Stomach (tissue), 9 donors: ENCODE results near the gene ROBO1. TPM values are rescaled to one million over a fixed set of nuclear protein-coding genes. Genes with fewer than 3 reads are reported as not detected.

Source experiments
- DNase-seq, 2 donors: peaks; one replicate each; pipeline versions ENCODE4 v3.0.0 to v3.0.0-alpha.2; 2013 to 2019
- H3K27ac ChIP-seq, 5 donors: fragments of 200-600 bp in 4 of 5; sonication (generic) in 4 of 5; one replicate each; pipeline ENCODE4 v1.5.1; 2013 to 2019; ENCODE audit warnings: mild to moderate bottlenecking in 1 of 5, moderate library complexity in 1 of 5
- H3K27me3 ChIP-seq, 3 donors: fragments of 200-600 bp; sonication (generic); one replicate each; pipeline ENCODE4 v1.5.1; 2017 to 2019; ENCODE audit warnings: mixed run types in 1 of 3
- H3K36me3 ChIP-seq, 4 donors: fragments of 200-600 bp; sonication (generic); 1 replicate in 3 of 4; 2 replicates in 1 of 4; pipeline ENCODE4 v1.5.1; 2016 to 2019
- H3K4me1 ChIP-seq, 4 donors: fragments of 200-600 bp; sonication (generic); one replicate each; pipeline ENCODE4 v1.5.1; 2016 to 2019
- H3K4me3 ChIP-seq, 4 donors: fragments of 200-600 bp; sonication (generic) in 3 of 4; one replicate each; pipeline ENCODE4 v1.5.1; 2016 to 2019; ENCODE audit warnings: mild to moderate bottlenecking in 1 of 4
- H3K9me3 ChIP-seq, 4 donors: fragments of 200-600 bp; sonication (generic); one replicate each; pipeline ENCODE4 v1.5.1; 2016 to 2019
- EP300 ChIP-seq: sonication (generic); formaldehyde crosslinking; IDR thresholded peaks from one replicate; pipeline ENCODE4 v1.6.1; 2017; ENCODE audit warnings: antibody characterized with exemption
- POLR2A ChIP-seq, 4 donors: fragments of 450-650 bp; IDR thresholded peaks; one replicate each; pipeline ENCODE4 v1.6.1; 2016; ENCODE audit warnings: antibody characterized with exemption in 4 of 4, control low read depth in 2 of 4, mild to moderate bottlenecking in 1 of 4, moderate library complexity in 1 of 4
- POLR2AphosphoS5 ChIP-seq, 3 donors: sonication (generic); formaldehyde crosslinking; IDR thresholded peaks; one replicate each; pipeline ENCODE4 v1.6.1; 2016; ENCODE audit warnings: antibody characterized with exemption in 3 of 3
- WGBS, 5 donors: extraction: QIAGEN DNeasy Blood & Tissue Kit in 3 of 5; methylation state at CpG; one replicate each; pipeline versions ENCODE4 v1.1.5 to v1.1.7; 2013 to 2018; 5-methylcytosine and 5-hydroxymethylcytosine counted together
- intact Hi-C: fragments of 100-400 bp; cut with DNase I; formaldehyde crosslinking; loops from one replicate; pipeline ENCODE4 v1.15.1; 2023; ENCODE audit warnings: low total_unique reads
- polyA plus RNA-seq, 3 donors: library from polyadenylated mRNA; stranded (reverse); fragments of 200-250 nt; gene quantifications; one replicate each; pipeline ENCODE4 v1.2.3, GENCODE V29; 2013
- total RNA-seq, 5 donors: library from RNA; depleted of rRNA; stranded (reverse); fragments of >200 nt; gene quantifications; one replicate each; pipeline versions ENCODE4 v1.1.0 to v1.2.3, GENCODE V29; 2014 to 2016
- TF ChIP-seq, protein P1 (sequence below), 7 experiments: fragments of 450-650 bp in 4 of 7; fragments of 200-600 bp in 3 of 7; sonication (generic) in 3 of 7; IDR thresholded peaks; one replicate each; pipeline ENCODE4 v1.5.1; 2016 to 2019; ENCODE audit warnings: antibody characterized with exemption in 7 of 7, control low read depth in 2 of 7, mild to moderate bottlenecking in 1 of 7
- donor health status: healthy with polysubstance abuse.
- donor health status: Bipolar disorder and iron deficiency.
- donor health status: healthy.

ROBO1 gene
- total and polyA plus RNA-seq, 8 donors = 2.0 to 174 (median 4.5) TPM

DNA sequence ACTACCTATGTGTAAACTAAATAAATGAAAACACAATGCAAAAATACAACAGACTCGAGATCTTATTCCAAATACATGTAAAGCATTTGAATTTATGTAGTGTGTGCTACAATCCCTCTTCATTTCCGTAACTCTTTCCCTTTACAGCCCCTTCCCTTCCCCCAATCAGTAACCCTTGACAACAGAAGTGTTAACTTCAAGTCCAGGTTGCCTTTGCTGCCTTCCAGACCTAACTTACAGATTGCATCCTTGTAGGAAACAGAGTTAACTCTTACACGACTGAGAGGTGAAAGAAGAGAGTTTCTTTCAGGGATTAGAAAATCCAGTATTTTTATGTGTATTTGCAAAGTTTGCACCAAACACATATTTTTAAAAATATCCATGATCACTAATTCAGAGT lies 1.4 kb upstream of the ROBO1 start:
- Histone ChIP-seq H3K27me3 (peaks cover 0 to 42% (median 22%) of the 10 kb centered on the region in 3 donors), H3K4me1 (peaks cover 0 to 21% (median 9%) of the 10 kb centered on the region in 4 donors), H3K27ac (no peak overlapping the region), H3K36me3 (no peaks in the 10 kb centered on the region), H3K9me3 (peaks cover 0 to 5% (median 2%) of the 10 kb centered on the region in 4 donors), H3K4me3 (no peak overlapping the region)
- intact Hi-C loops = no loop called here
- WGBS, 5 donors = 25 to 43% (median 33%) methylated on average over 3 of the region's 3 CpGs
- DNase-seq = no peak
- TF ChIP-seq, protein P1, sequence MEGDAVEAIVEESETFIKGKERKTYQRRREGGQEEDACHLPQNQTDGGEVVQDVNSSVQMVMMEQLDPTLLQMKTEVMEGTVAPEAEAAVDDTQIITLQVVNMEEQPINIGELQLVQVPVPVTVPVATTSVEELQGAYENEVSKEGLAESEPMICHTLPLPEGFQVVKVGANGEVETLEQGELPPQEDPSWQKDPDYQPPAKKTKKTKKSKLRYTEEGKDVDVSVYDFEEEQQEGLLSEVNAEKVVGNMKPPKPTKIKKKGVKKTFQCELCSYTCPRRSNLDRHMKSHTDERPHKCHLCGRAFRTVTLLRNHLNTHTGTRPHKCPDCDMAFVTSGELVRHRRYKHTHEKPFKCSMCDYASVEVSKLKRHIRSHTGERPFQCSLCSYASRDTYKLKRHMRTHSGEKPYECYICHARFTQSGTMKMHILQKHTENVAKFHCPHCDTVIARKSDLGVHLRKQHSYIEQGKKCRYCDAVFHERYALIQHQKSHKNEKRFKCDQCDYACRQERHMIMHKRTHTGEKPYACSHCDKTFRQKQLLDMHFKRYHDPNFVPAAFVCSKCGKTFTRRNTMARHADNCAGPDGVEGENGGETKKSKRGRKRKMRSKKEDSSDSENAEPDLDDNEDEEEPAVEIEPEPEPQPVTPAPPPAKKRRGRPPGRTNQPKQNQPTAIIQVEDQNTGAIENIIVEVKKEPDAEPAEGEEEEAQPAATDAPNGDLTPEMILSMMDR (IDR thresholded peaks at IDR 0.05) = no peak
- no peak for TF ChIP-seq EP300
- TF ChIP-seq POLR2AphosphoS5 (IDR thresholded peaks at IDR 0.05) = no peak
- TF ChIP-seq POLR2A (IDR thresholded peaks at IDR 0.05) = no peak

DNA sequence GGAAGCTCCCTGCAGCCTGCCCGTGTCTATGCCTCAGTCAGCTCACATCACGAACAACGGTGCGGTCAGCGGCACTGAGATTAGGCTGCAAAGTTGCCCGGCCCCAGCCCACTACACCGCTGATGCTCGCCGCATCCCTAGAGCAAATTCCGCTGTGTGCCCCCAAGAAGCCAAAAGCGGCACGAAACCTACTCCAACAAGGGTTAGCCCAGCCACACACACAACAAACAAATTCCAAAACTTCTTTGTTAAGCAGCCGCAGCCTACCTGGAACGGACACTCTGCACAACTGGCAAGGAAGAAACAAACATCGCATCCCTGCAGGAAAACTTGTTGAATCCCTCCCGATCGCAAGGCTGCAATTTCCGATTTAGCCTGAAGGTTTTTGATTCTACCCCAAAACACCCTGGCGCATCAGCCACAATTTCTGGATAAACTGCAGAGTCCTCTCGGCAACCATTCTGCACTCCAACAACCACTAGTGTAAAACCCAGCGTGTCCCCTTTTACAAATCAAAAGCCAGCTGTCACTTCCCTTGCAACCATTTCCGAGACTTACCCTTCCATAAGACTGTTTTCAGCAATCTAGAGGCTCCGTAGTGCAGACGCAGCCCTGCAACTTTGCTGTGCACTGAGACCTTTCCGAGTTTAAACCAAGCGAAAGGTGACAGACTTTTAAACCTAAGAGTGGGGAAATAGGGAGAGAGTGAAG lies 449 bp downstream of the ROBO1 start:
- no peaks in the 10 kb centered on the region for H3K36me3 ChIP-seq
- peaks cover 0 to 42% (median 22%) of the 10 kb centered on the region in 3 donors for H3K27me3 ChIP-seq
- peak in 1 of 2 donors; percentile 28 for DNase-seq
- H3K4me1 ChIP-seq = peaks cover 0 to 21% (median 9%) of the 10 kb centered on the region in 4 donors
- 3 to 8% (median 4%) methylated on average over 22 to 26 of the region's 26 CpGs for WGBS, 5 donors
- TF ChIP-seq POLR2A (IDR thresholded peaks at IDR 0.05) (no peak), POLR2AphosphoS5 (IDR thresholded peaks at IDR 0.05) (no peak), EP300 (no peak)
- TF ChIP-seq, protein P1 (IDR thresholded peaks at IDR 0.05) = no peak
- H3K9me3 ChIP-seq = peaks cover 0 to 5% (median 0%) of the 10 kb centered on the region in 4 donors
- H3K27ac ChIP-seq = no peak overlapping the region
- peak overlapping the region in 2 of 4 donors; percentile 1 to 5 for H3K4me3 ChIP-seq
- intact Hi-C loops = no loop called here

DNA sequence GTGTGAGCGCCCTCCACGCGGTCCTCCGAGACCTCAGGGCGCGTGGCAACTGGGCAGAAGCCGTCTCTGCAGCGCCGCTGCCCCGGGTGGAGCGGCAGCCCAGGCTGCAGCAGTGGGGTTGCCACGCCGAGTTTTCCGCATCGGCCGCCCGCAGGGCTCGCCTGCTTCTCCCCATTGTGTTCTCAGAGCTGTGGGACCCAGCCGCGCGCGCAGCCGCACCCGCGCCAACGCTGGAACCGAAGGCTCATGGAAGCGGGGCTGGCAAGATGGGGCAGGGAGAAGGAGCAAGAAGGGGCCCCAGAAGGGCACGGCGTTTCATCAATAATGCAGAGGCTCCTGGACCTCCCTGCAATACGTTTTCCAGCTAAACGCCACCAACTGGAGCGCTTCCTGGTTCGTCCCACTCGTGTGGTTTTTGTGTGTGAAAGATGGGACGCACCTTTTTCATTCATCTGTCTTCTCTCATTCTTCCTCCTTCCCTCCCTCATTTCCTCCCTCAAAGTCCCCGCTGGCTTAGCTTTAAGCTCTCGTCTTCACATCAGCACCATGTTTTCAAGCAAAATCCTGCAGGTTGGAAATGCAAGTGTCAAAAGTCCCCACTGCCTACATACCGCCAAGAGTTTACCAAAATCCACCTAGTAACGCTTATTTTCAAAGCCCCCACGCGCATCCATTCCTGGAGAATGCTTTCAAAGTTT lies 1.2 kb downstream of the ROBO1 start:
- H3K4me3 ChIP-seq = peak overlapping the region in 1 of 4 donors; percentile 5
- 4 to 17% (median 10%) methylated on average over 21 to 42 of the region's 42 CpGs for WGBS, 5 donors
- TF ChIP-seq POLR2A (IDR thresholded peaks at IDR 0.05) (no peak), POLR2AphosphoS5 (IDR thresholded peaks at IDR 0.05) (no peak), EP300 (no peak)
- TF ChIP-seq, protein P1 (IDR thresholded peaks at IDR 0.05) = no peak

DNA sequence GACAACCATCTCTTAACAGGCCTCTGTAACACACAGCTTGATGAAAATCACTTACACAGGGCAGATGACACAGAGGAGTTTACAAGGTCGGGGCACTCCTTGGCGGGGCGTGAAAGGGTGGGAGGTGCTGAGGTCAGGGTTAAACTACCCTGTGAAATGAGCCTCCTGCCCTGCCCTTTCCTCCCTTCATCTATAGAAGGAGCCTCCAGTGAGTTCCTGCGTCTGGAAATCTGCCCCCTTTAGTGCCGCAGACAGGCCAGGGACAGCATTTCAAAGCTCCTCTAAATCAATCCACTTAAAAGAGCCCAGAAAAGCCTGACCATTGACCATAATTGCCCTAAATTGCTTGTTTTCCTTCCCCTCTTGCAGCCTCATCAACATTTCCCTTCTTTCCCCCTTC lies 1.9 kb downstream of the ROBO1 start:
- no peak overlapping the region for H3K4me3 ChIP-seq
- peaks cover 0 to 5% (median 0%) of the 10 kb centered on the region in 4 donors for H3K9me3 ChIP-seq
- no peak overlapping the region for H3K27ac ChIP-seq
- DNase-seq = peak in 1 of 2 donors; percentile 2
- H3K4me1 ChIP-seq = peaks cover 0 to 21% (median 9%) of the 10 kb centered on the region in 4 donors
- intact Hi-C loops = no loop called here
- H3K27me3 ChIP-seq = peaks cover 0 to 42% (median 22%) of the 10 kb centered on the region in 3 donors
- TF ChIP-seq POLR2AphosphoS5 (IDR thresholded peaks at IDR 0.05) (no peak), EP300 (no peak), POLR2A (IDR thresholded peaks at IDR 0.05) (no peak)
- TF ChIP-seq, protein P1 (IDR thresholded peaks at IDR 0.05) = no peak
- WGBS, 5 donors = 11 to 17% (median 14%) methylated on average over 5 of the region's 5 CpGs
- H3K36me3 ChIP-seq = no peaks in the 10 kb centered on the region

More for the DNA sequence above, 1.2 kb downstream of the ROBO1 start:
- intact Hi-C loops = no loop called here
- Histone ChIP-seq H3K4me1 (peaks cover 0 to 21% (median 9%) of the 10 kb centered on the region in 4 donors), H3K27ac (no peak overlapping the region), H3K27me3 (peaks cover 0 to 42% (median 22%) of the 10 kb centered on the region in 3 donors), H3K9me3 (peaks cover 0 to 5% (median 0%) of the 10 kb centered on the region in 4 donors), H3K36me3 (no peaks in the 10 kb centered on the region)
- peak in 1 of 2 donors; percentile 30 for DNase-seq
